Nephron progenitor cell (in vitro differentiated cells): Measurements from ENCODE around the gene LTA4H.

ENCODE experiments used
- DNase-seq: peaks from one replicate; pipeline ENCODE4 v3.0.0; 2021
- H3K27ac Mint-ChIP-seq: 2 replicates; pipeline ENCODE4 v1.8.0; 2021; ENCODE audit warnings: mild to moderate bottlenecking, moderate library complexity, mixed read lengths
- H3K27me3 Mint-ChIP-seq: 2 replicates; pipeline ENCODE4 v1.8.0; 2021; ENCODE audit warnings: mild to moderate bottlenecking, low read depth, mixed read lengths; ENCODE audit not compliant: poor library complexity
- H3K36me3 Mint-ChIP-seq: 2 replicates; pipeline ENCODE4 v1.8.0; 2021; ENCODE audit warnings: low read depth, mixed read lengths
- H3K4me1 Mint-ChIP-seq: 2 replicates; pipeline ENCODE4 v1.8.0; 2021; ENCODE audit warnings: mixed read lengths
- H3K4me3 Mint-ChIP-seq: 2 replicates; pipeline ENCODE4 v1.8.0; 2021; ENCODE audit warnings: mild to moderate bottlenecking, moderate library complexity, mixed read lengths
- H3K9me3 Mint-ChIP-seq: 2 replicates; pipeline ENCODE4 v1.8.0; 2021; ENCODE audit warnings: mild to moderate bottlenecking, moderate library complexity, mixed read lengths
- CTCF ChIP-seq: fragments of 200-600 bp; sonication (generic); IDR thresholded peaks from 2 replicates; pipeline ENCODE4 v1.5.0; 2021; ENCODE audit warnings: antibody characterized with exemption

The LTA4H gene

GRCh38 chr12:96000858-96001257 lies 34.5 kb downstream of the LTA4H start:
- Mint-ChIP-seq H3K36me3 (peaks cover 31% of the 10 kb centered on the region), H3K9me3 (no peaks in the 10 kb centered on the region), H3K27me3 (peaks cover 2% of the 10 kb centered on the region), H3K27ac (no peak overlapping the region), H3K4me3 (no peak overlapping the region), H3K4me1 (peaks cover 11% of the 10 kb centered on the region)
- TF ChIP-seq CTCF: no peak
- DNase-seq: no peak

GRCh38 chr12:95999484-95999883 lies 35.9 kb downstream of the LTA4H start:
- Mint-ChIP-seq H3K4me3 (no peak overlapping the region), H3K36me3 (peaks cover 19% of the 10 kb centered on the region), H3K27ac (no peak overlapping the region), H3K9me3 (no peaks in the 10 kb centered on the region), H3K27me3 (peaks cover 2% of the 10 kb centered on the region), H3K4me1 (peaks cover 11% of the 10 kb centered on the region)
- TF ChIP-seq CTCF: no peak
- no peak for DNase-seq

GRCh38 chr12:95998611-95999286 lies 36.6 kb downstream of the LTA4H start:
- peak; percentile 54 for TF ChIP-seq CTCF
- no peak overlapping the region for H3K27ac Mint-ChIP-seq
- peaks cover 11% of the 10 kb centered on the region for H3K4me1 Mint-ChIP-seq
- H3K9me3 Mint-ChIP-seq: no peaks in the 10 kb centered on the region
- H3K4me3 Mint-ChIP-seq: no peak overlapping the region
- H3K27me3 Mint-ChIP-seq: peaks cover 2% of the 10 kb centered on the region
- peaks cover 14% of the 10 kb centered on the region for H3K36me3 Mint-ChIP-seq
- peak; percentile 33 for DNase-seq

- TF ChIP-seq CTCF: no peak
- no peak for DNase-seq
- Mint-ChIP-seq H3K36me3 (peaks cover 13% of the 10 kb centered on the region), H3K4me3 (no peak overlapping the region), H3K4me1 (peaks cover 11% of the 10 kb centered on the region), H3K27me3 (peaks cover 4% of the 10 kb centered on the region), H3K27ac (no peak overlapping the region), H3K9me3 (no peaks in the 10 kb centered on the region)
Observed at GRCh38 chr12:95997911-95998510, 37.4 kb downstream of the LTA4H start.

GRCh38 chr12:95997276-95997675 lies 38.1 kb downstream of the LTA4H start:
- H3K4me3 Mint-ChIP-seq: no peak overlapping the region

More at GRCh38 chr12:95997276-95997675, 38.1 kb downstream of the LTA4H start:
- H3K27ac Mint-ChIP-seq: no peak overlapping the region
- peaks cover 6% of the 10 kb centered on the region for H3K36me3 Mint-ChIP-seq
- no peak for DNase-seq
- H3K4me1 Mint-ChIP-seq: peaks cover 11% of the 10 kb centered on the region
- H3K27me3 Mint-ChIP-seq: peaks cover 5% of the 10 kb centered on the region
- no peaks in the 10 kb centered on the region for H3K9me3 Mint-ChIP-seq
- TF ChIP-seq CTCF: no peak
